ENCODE data around the gene GNG14.
"Not testable (repeated sequence)": the region's sequence is repeated elsewhere in the genome, so short reads cannot be mapped to it uniquely, and the experiment has no call there.

The GNG14 gene

GRCh38 chr19:12696366-12697335 is 8.9 kb downstream of the GNG14 start, which contains the start of gene FBXW9:
Gene FBXW9 (minus strand): TSS chr19:12696631. CDS start chr19:12696581, 50 bp downstream.
- peak; percentile 95 for DNase-seq (ENCODE audit: low read depth)

DNA sequence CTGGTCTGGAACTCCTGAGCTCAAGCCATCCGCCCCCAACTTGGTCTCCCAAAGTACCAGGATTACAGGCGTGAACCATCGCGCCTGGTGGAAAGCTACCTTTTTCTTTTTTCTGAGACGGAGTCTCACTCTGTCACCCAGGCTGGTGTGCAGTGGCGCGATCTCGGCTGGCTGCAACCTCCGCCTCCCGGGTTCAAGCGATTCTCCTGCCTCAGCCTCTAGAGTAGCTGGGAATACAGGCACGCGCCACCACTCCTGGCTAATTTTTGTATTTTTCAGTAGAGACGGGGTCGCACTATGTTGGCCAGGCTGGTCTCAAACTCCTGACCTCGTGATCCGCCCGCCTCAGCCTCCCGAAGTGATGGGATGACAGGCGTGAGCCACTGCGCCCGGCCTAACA is 9.6 kb downstream of the GNG14 start:
- DNase-seq (ENCODE audit: low read depth): not testable (repeated sequence)

- DNase-seq (ENCODE audit: low read depth): no peak
Measured at GRCh38 chr19:12698138-12698537, 10.3 kb downstream of the GNG14 start.

DNA sequence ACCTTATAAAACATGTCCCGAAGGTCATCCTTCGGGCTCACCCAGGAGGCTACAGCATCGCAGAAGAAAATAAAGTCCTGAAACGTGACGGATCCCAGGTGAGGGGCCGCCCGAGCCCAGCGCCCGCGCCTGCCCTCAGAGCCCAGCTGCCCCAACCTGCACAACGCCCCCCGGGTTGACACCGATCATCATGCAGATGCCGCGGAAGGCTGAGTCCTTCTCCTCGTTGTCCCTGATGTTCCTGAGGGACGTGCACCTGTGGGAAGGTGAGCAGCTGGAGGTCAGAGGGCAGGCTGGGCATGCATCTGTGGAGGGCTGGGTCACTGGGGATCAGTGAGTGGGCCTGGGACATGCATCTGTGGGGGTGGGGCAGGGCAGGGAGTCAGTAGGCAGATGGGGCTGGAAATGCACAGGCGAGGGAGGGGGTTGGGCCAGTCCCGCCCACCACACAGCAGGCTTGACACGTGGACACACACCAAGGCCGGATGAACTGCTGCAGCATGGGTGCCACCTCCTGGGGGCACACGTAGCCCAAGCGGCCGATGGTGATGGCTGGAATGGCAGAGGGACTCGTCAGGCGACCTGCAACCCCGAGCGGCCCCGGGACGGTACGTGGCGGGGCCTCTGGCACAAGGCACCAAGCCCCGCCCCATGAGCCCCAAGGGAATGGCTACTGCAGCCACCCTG is 13.9 kb downstream of the GNG14 start:
- no peak for DNase-seq (ENCODE audit: low read depth)

GRCh38 chr19:12703046-12703445 is 15.2 kb downstream of the GNG14 start:
- no peak for DNase-seq (ENCODE audit: low read depth)

DNA sequence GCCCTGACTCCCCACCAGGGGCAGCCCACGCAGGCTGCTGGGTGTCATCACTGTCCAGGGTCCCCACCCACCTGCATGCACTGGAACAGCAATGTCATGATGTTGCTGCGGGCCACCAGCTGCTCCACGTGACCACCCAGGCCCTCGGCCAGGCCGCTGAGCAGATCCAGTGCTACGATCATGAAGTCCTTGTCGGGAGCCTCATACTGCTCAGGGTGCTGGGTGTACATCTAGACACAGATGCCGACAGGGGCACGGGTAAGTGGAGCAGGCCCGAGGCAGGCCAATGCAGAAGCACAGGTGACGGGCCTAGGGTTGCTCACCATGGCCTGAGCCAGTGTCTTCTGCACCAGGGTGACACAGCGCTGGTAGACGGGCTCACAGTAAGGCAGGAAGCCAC is 17.4 kb downstream of the GNG14 start:
- no peak for DNase-seq (ENCODE audit: low read depth)

GRCh38 chr19:12705654-12706331 is 18.0 kb downstream of the GNG14 start:
- DNase-seq (ENCODE audit: low read depth): no peak

DNA sequence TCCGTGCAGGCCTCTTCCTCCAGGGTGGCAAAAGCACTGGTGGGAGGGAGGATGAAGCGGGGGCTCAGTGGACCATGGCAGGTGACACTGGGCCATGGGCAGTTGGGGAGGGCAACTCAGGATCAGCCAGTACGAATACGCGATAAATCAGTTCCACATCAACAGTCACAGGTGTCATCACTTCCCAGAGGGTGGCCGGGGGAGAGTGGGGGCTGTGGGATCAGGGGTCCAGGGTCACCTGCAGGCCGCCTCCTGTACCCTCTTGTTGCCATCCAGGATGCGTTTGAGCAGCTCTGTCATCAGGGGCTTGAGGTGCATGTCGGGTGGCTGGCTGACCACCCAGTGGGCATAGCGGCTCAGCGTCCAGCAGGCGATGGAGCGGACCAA is 18.5 kb downstream of the GNG14 start:
- DNase-seq (ENCODE audit: low read depth): no peak

GRCh38 chr19:12708641-12709040 is 20.8 kb downstream of the GNG14 start:
- DNase-seq (ENCODE audit: low read depth): no peak

GRCh38 chr19:12711187-12711586 is 23.4 kb downstream of the GNG14 start:
- DNase-seq (ENCODE audit: low read depth): no peak

DNA sequence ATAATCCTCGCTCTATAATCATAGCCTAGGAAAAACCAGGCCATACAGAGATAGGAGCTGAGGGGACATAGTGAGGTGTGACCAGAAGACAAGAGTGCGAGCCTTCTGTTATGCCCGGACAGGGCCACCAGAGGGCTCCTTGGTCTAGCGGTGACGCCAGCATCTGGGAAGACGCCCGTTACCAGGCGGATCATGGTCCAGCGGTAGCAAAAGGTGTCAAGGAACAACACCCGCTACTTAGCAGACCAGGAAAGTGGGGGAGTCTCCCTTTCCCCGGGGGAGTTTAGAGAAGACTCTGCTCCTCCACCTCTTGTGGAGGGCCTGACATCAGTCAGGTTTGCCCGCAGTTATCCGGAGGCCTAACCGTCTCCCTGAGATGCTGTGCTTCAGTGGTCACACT is 24.3 kb downstream of the GNG14 start:
- DNase-seq (ENCODE audit: low read depth): not testable (repeated sequence)

DNA sequence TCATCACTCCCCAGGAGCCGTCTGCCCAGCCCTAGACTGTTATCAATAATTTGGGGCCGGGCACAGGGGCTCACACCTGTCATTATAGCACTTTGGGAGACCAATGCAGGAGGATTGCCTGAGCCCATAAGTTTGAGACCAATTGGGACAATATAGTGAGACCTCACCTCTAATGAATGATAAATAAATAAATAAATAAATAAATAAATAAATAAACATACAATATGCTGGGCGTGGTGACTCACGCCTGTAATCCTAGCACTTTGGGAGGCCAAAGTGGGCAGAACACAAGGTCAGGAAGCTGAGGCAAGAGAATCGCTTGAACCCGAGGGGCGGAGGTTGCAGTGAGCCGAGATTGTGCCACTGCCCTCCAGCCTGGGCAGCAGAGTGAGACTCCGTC is 25.5 kb downstream of the GNG14 start:
- not testable (repeated sequence) for DNase-seq (ENCODE audit: low read depth)

DNA sequence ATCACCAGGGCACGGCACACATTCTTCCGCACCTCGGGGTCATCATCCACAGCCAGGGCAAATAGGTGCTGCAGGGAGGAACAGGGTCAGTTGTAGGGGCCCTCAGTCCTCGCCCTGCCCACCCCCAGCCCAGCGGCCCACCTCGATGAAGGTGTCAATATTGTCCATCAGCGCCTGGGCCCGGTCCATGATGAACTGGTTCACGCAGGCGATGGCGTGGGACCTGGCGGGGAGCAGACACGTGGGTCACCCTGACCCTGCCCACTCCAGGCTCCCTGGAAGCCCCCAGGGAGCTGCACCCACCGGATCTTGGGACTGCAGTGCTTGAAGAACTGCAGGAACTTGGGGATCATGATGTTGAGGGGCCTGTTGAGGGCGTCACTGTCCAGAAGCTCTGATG is 27.3 kb downstream of the GNG14 start:
- DNase-seq (ENCODE audit: low read depth): no peak

DNA sequence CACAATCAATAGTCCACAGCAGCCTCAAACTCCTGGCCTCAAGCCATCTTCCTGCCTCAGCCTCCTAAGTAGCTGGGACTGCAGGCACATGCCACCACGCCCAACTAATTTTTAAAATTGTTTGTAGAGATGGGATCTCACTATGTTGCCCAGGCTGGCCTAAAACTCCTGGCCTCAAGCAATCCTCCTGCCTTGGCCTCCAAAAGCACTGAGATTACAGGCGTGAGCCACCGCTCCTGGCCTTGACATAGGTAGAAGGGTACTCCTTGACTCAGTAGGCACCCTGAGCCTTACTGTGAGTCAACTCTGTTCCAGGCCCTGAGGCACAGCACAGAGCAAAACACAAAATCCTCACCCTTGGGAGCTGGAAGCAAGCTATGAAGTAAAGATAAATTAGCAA is 28.1 kb downstream of the GNG14 start:
- no peak for DNase-seq (ENCODE audit: low read depth)

GRCh38 chr19:12720296-12720695 is 32.5 kb downstream of the GNG14 start:
- DNase-seq (ENCODE audit: low read depth): no peak

- DNase-seq (ENCODE audit: low read depth): no peak
Measured at GRCh38 chr19:12720851-12721655, 33.3 kb downstream of the GNG14 start.

GRCh38 chr19:12721656-12722565 is 34.1 kb downstream of the GNG14 start:
- DNase-seq (ENCODE audit: low read depth): peak; percentile 30

DNA sequence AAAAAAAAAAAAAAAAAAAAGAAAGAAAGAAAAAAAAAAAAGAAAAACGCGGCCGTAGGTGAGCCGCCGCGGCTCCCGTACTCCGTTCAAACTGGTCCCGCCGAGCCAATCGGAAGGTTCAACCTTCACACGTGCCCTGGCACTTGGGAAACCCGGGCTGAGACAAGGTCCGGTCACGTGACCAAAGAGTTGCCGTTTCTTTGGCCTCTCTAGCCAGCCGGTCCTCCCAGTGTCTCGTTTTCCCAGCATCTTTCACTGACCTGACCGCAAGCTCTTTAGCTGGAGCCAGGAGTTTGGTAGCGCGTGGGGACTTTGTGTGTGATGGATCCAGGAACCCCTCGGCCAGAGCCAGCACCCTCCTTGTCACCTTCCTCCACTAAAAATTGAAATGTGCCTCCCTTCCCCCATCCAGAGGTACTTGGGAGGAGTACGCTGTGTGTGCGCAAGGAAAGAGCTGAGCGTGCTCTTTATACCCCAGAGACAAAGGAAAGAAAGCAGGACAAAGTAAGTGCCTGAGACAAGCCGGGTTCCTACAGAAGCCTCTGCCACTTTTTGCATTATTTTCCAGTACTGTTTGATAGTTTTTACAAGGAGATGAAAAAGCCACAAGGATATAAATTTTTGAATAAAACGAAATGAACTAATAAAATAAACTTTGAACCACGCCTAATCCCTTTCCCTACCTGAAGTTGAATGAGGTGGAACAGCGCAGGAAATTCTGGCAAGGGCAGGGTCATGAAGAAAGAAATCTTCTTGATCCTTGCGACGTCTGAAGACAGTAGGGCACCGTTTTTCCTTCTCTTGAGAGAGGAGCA is 35.0 kb downstream of the GNG14 start:
- DNase-seq (ENCODE audit: low read depth): peak; percentile 88

DNA sequence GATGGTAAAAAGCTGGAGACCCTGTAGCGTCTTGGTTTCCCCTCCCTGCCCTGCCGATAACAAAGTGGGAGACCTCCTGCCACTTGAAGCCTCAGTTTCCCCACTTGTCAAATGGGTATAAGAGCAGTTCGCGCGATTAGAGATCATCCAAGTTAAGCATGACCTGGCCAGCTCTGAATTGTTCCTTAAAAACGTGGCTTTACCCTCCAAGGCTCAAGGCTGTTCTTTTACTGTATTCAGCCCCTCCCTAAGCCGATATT is 35.5 kb downstream of the GNG14 start:
- DNase-seq (ENCODE audit: low read depth): no peak

Measured in activated T-helper 9 cell treated with anti-CD3 and anti-CD28 coated beads, Interleukin-2, amount 50 U/mL, for 16 hours (primary cell).